SU-DHL-6 (cell line): Measurements from ENCODE around the gene DUSP28.

Experiments
- H2AFZ ChIP-seq: fragments of 200-600 bp; sonication (generic); 2 replicates; pipeline ENCODE4 v1.6.1; 2014; ENCODE audit warnings: low read depth, mild to moderate bottlenecking, moderate library complexity, mixed read lengths, antibody characterized with exemption, low read length; ENCODE audit not compliant: severe bottlenecking
- H3F3A ChIP-seq: fragments of 200-600 bp; shearing (Covaris generic); 2 replicates; pipeline ENCODE4 v1.6.0; 2016; ENCODE audit warnings: antibody characterized with exemption, mild to moderate bottlenecking; ENCODE audit not compliant: insufficient read depth
- H3K27ac ChIP-seq: fragments of 200-600 bp; sonication (generic); 2 replicates; pipeline ENCODE4 v1.5.1; 2016; ENCODE audit warnings: low read depth, mild to moderate bottlenecking, low read length, moderate library complexity, mixed read lengths
- H3K27me3 ChIP-seq: fragments of 200-600 bp; sonication (generic), shearing (Covaris generic); 2 replicates; pipeline ENCODE4 v1.6.0; 2014; ENCODE audit warnings: mild to moderate bottlenecking, low read length
- H3K36me3 ChIP-seq: fragments of 200-600 bp; sonication (generic); 2 replicates; pipeline ENCODE4 v1.6.1; 2014; ENCODE audit warnings: mild to moderate bottlenecking, low read length, mixed read lengths
- H3K4me2 ChIP-seq: fragments of 300-600, 200-600 bp; shearing (Covaris generic), sonication (generic); 2 replicates; pipeline ENCODE4 v1.6.0; 2014; ENCODE audit warnings: low read length, low read depth, mild to moderate bottlenecking; ENCODE audit not compliant: poor library complexity, severe bottlenecking
- H3K4me3 ChIP-seq: fragments of 200-600 bp; sonication (generic); 2 replicates; pipeline ENCODE4 v1.5.1; 2014; ENCODE audit warnings: antibody characterized with exemption, low read length, mild to moderate bottlenecking, mixed read lengths; ENCODE audit not compliant: insufficient read depth, poor library complexity, severe bottlenecking
- H3K79me2 ChIP-seq: fragments of 200-600 bp; sonication (generic); 2 replicates; pipeline ENCODE4 v1.6.1; 2014; ENCODE audit warnings: mild to moderate bottlenecking, low read length, moderate library complexity; ENCODE audit not compliant: insufficient read depth
- H3K9ac ChIP-seq: fragments of 200-600 bp; sonication (generic); 2 replicates; pipeline ENCODE4 v1.7.0; 2014; ENCODE audit warnings: mild to moderate bottlenecking, low read length
- H3K9me2 ChIP-seq: fragments of 200-600 bp; sonication (generic); replicated peaks from 2 replicates; pipeline ENCODE4 v1.6.1; 2014; ENCODE audit warnings: low read length; ENCODE audit not compliant: insufficient read depth
- H3K9me3 ChIP-seq: fragments of 200-600 bp; sonication (generic); 2 replicates; pipeline ENCODE4 v1.6.1; 2014; ENCODE audit warnings: low read length, mixed read lengths; ENCODE audit not compliant: insufficient read depth
- H4K20me1 ChIP-seq: fragments of 200-600 bp; sonication (generic); 2 replicates; pipeline ENCODE4 v1.6.1; 2014; ENCODE audit warnings: low read depth, mild to moderate bottlenecking, antibody characterized with exemption, low read length, moderate library complexity, mixed read lengths
- CTCF ChIP-seq: fragments of 200-600 bp; sonication (generic); IDR thresholded peaks from one replicate; pipeline ENCODE4 v1.5.1; 2017; ENCODE audit warnings: antibody characterized with exemption, mild to moderate bottlenecking, low read length, moderate library complexity; ENCODE audit not compliant: insufficient read depth, poor library complexity, severe bottlenecking
- EZH2phosphoT487 ChIP-seq: fragments of 200-600 bp; sonication (generic), shearing (Covaris generic); conservative IDR thresholded peaks from 2 replicates; pipeline ENCODE4 v1.6.1; 2018; ENCODE audit warnings: mild to moderate bottlenecking, antibody characterized with exemption, low read length, moderate library complexity, mixed read lengths

The DUSP28 gene

GRCh38 chr2:240539906-240540305 lies 20.3 kb upstream of the DUSP28 start:
- Histone ChIP-seq H3K27me3 (no peaks in the 10 kb centered on the region), H3F3A (no peaks in the 10 kb centered on the region), H3K4me3 (no peak overlapping the region), H3K36me3 (peaks cover 15% of the 10 kb centered on the region; the same call in 1 of the 2 replicates), H3K27ac (no peak overlapping the region), H2AFZ (no peak overlapping the region), H4K20me1 (peaks cover 3% of the 10 kb centered on the region; the same call in 1 of the 2 replicates), H3K9me3 (no peaks in the 10 kb centered on the region), H3K9ac (no peak overlapping the region), H3K79me2 (peaks cover 7% of the 10 kb centered on the region; the same call in 1 of the 2 replicates), H3K4me2 (no peak overlapping the region), H3K9me2 (no peaks in the 10 kb centered on the region)
- TF ChIP-seq EZH2phosphoT487 (no peak), CTCF (no peak)

GRCh38 chr2:240551288-240551687 lies 8.9 kb upstream of the DUSP28 start:
- no peak overlapping the region for H3K9ac ChIP-seq
- TF ChIP-seq CTCF: no peak
- TF ChIP-seq EZH2phosphoT487: no peak
- H2AFZ ChIP-seq: no peak overlapping the region
- no peaks in the 10 kb centered on the region for H4K20me1 ChIP-seq
- H3K9me2 ChIP-seq: no peaks in the 10 kb centered on the region
- H3K9me3 ChIP-seq: peaks cover 22% of the 10 kb centered on the region; the same call in 1 of the 2 replicates
- peaks cover 27% of the 10 kb centered on the region for H3K36me3 ChIP-seq
- H3K79me2 ChIP-seq: peaks cover 42% of the 10 kb centered on the region
- no peak overlapping the region for H3K4me3 ChIP-seq
- H3K27me3 ChIP-seq: no peaks in the 10 kb centered on the region
- H3K27ac ChIP-seq: no peak overlapping the region
- 0 out of 2 replicates have a peak, but pooled peaks cover 5% of the 10 kb centered on the region for H3F3A ChIP-seq
- no peak overlapping the region for H3K4me2 ChIP-seq

- Histone ChIP-seq H3K27me3 (no peaks in the 10 kb centered on the region), H3K27ac (no peak overlapping the region), H3K4me2 (no peak overlapping the region), H3K36me3 (peaks cover 27% of the 10 kb centered on the region), H3K4me3 (no peak overlapping the region), H4K20me1 (no peaks in the 10 kb centered on the region), H3F3A (0 out of 2 replicates have a peak, but pooled peaks cover 5% of the 10 kb centered on the region), H2AFZ (no peak overlapping the region), H3K79me2 (peaks cover 47% of the 10 kb centered on the region), H3K9me3 (peaks cover 22% of the 10 kb centered on the region; the same call in 1 of the 2 replicates), H3K9ac (no peak overlapping the region), H3K9me2 (no peaks in the 10 kb centered on the region)
- TF ChIP-seq EZH2phosphoT487: no peak
- TF ChIP-seq CTCF: no peak
Measured at GRCh38 chr2:240551811-240552210, 8.3 kb upstream of the DUSP28 start.
